HG03439 (cell line): ENCODE data around the gene KMO.

Source experiments
- ATAC-seq: cut with Tn5 transposase; IDR thresholded peaks from one replicate; pipeline ENCODE4 v1.9.1; 2021; ENCODE audit warnings: mild to moderate bottlenecking, moderate library complexity; ENCODE audit not compliant: unreplicated experiment

Gene KMO

GRCh38 chr1:241592273-241592958, 60.2 kb downstream of the KMO start:
- ATAC-seq: no peak

GRCh38 chr1:241593186-241593585, 61.0 kb downstream of the KMO start:
- ATAC-seq: no peak

GRCh38 chr1:241596633-241597032, 64.5 kb downstream of the KMO start:
- ATAC-seq: no peak

GRCh38 chr1:241598249-241598648, 66.1 kb downstream of the KMO start:
- no peak for ATAC-seq

- ATAC-seq: peak; percentile 88
Measured at GRCh38 chr1:241600496-241600901, 68.3 kb downstream of the KMO start.

- no peak for ATAC-seq
Measured at GRCh38 chr1:241603731-241604245, 71.6 kb downstream of the KMO start.

GRCh38 chr1:241605146-241605805, 73.1 kb downstream of the KMO start:
- ATAC-seq: no peak

- ATAC-seq: no peak
Measured at GRCh38 chr1:241606544-241606943, 74.4 kb downstream of the KMO start.

- no peak for ATAC-seq
Measured at GRCh38 chr1:241607497-241607896, 75.3 kb downstream of the KMO start.

- ATAC-seq: no peak
Measured at GRCh38 chr1:241608379-241609033, 76.3 kb downstream of the KMO start.

GRCh38 chr1:241610056-241610815, 78.1 kb downstream of the KMO start:
- ATAC-seq: no peak

GRCh38 chr1:241611063-241611462, 78.9 kb downstream of the KMO start:
- peak; percentile 96 for ATAC-seq

GRCh38 chr1:241611736-241612135, 79.6 kb downstream of the KMO start:
- no peak for ATAC-seq

GRCh38 chr1:241612533-241613477, 80.6 kb downstream of the KMO start:
- ATAC-seq: no peak

GRCh38 chr1:241614144-241614543, 82.0 kb downstream of the KMO start:
- ATAC-seq: no peak

GRCh38 chr1:241614572-241614971, 82.4 kb downstream of the KMO start:
- ATAC-seq: no peak

GRCh38 chr1:241615043-241615974, 83.1 kb downstream of the KMO start:
- no peak for ATAC-seq

- ATAC-seq: no peak
Measured at GRCh38 chr1:241617426-241617825, 85.2 kb downstream of the KMO start.

GRCh38 chr1:241622669-241623068, 90.5 kb downstream of the KMO start:
- no peak for ATAC-seq
